H1 (cell line): ENCODE measurements around the gene ARL2BP. TPM values are rescaled to one million over a fixed set of nuclear protein-coding genes. Genes with fewer than 3 reads are reported as not detected.

Experiments used
- CTCF ChIA-PET: fragments of 300-600 bp; sonication (Branson Sonifier 250); formaldehyde crosslinking; loops from one replicate; lab custom pipeline; 2021; ENCODE audit not compliant: partially characterized antibody; lab: Charles Lee
- POLR2A ChIA-PET: fragments of 300-600 bp; sonication (Branson Sonifier 250); formaldehyde crosslinking; loops from one replicate; lab custom pipeline; 2021; ENCODE audit warnings: inconsistent platforms; ENCODE audit not compliant: partially characterized antibody; lab: Charles Lee
- DNase-seq, 2 experiments: peaks; one replicate each; pipeline versions ENCODE4 v3.0.0 to v3.0.0-alpha.2; 2010 to 2022; ENCODE audit warnings: low spot score in 2 of 2, low read depth in 1 of 2, mixed read lengths in 1 of 2
- FAIRE-seq: peaks from 2 replicates; lab custom pipeline; 2011; peaks lifted over from hg19 to GRCh38; lab: Jason Lieb, UNC
- H2AFZ ChIP-seq: 2 replicates; pipeline ENCODE4 v1.8.1; 2012; ENCODE audit warnings: low read length, inconsistent platforms
- H2AK5ac ChIP-seq: 2 replicates; pipeline ENCODE4 v1.6.1; 2013; ENCODE audit warnings: low read depth, low read length
- H2BK120ac ChIP-seq: replicated peaks from 2 replicates; pipeline ENCODE3; 2013; ENCODE audit warnings: low read depth, low read length, inconsistent platforms
- H2BK12ac ChIP-seq: 2 replicates; pipeline ENCODE4 v1.6.1; 2013; ENCODE audit warnings: low read depth, low read length
- H2BK15ac ChIP-seq: 2 replicates; pipeline ENCODE4 v1.6.1; 2013; ENCODE audit warnings: low read length
- H2BK20ac ChIP-seq: 2 replicates; pipeline ENCODE4 v1.6.1; 2013; ENCODE audit warnings: low read length
- H2BK5ac ChIP-seq: 2 replicates; pipeline ENCODE4 v1.6.1; 2013; ENCODE audit warnings: low read depth, low read length
- H3K14ac ChIP-seq: 2 replicates; pipeline ENCODE4 v1.6.1; 2013; ENCODE audit warnings: inconsistent platforms; ENCODE audit not compliant: insufficient read length
- H3K18ac ChIP-seq: 2 replicates; pipeline ENCODE4 v1.6.1; 2013; ENCODE audit warnings: low read length; ENCODE audit errors: extremely low read depth
- H3K23ac ChIP-seq: 2 replicates; pipeline ENCODE4 v1.6.1; 2013; ENCODE audit warnings: inconsistent platforms; ENCODE audit not compliant: insufficient read length
- H3K23me2 ChIP-seq: 2 replicates; pipeline ENCODE4 v1.6.1; 2013; ENCODE audit warnings: low read depth, low read length
- H3K27ac ChIP-seq: 2 replicates; pipeline ENCODE4 v1.6.1; 2011; ENCODE audit warnings: low read depth, low read length, inconsistent platforms
- H3K27me3 ChIP-seq, 4 experiments: replicated peaks in 1 of 4; 1 replicate in 1 of 4; 2 replicates in 3 of 4; pipeline versions ENCODE4 v1.6.1 to v1.8.1; 2011 to 2013; ENCODE audit warnings: low read length in 3 of 4, mild to moderate bottlenecking in 3 of 4, inconsistent platforms in 2 of 4, mixed read lengths in 2 of 4, moderate library complexity in 1 of 4; ENCODE audit not compliant: control insufficient read depth in 3 of 4, insufficient read depth in 3 of 4; ENCODE audit errors: extremely low read depth in 1 of 4
- H3K36me3 ChIP-seq, 4 experiments: 2 replicates each; pipeline versions ENCODE4 v1.6.1 to v1.8.1; 2011 to 2013; ENCODE audit warnings: mild to moderate bottlenecking in 4 of 4, low read length in 3 of 4, moderate library complexity in 2 of 4, control low read depth in 1 of 4, inconsistent platforms in 1 of 4; ENCODE audit not compliant: insufficient read depth in 4 of 4, control insufficient read depth in 2 of 4
- H3K4ac ChIP-seq: replicated peaks from 2 replicates; pipeline ENCODE3; 2013; ENCODE audit warnings: low read length, low read depth, mixed read lengths, inconsistent platforms; ENCODE audit not compliant: insufficient read length
- H3K4me1 ChIP-seq, 4 experiments: replicated peaks in 1 of 4; 1 replicate in 1 of 4; 2 replicates in 3 of 4; pipeline versions ENCODE4 v1.6.1 to v1.8.1; 2011 to 2013; ENCODE audit warnings: low read length in 3 of 4, inconsistent platforms in 2 of 4, mixed read lengths in 1 of 4; ENCODE audit not compliant: insufficient read depth in 4 of 4, control insufficient read depth in 3 of 4
- H3K4me2 ChIP-seq, 2 experiments: 2 replicates each; pipeline versions ENCODE4 v1.6.1 to v1.8.1; 2011 to 2013; ENCODE audit warnings: low read depth in 2 of 2, low read length in 2 of 2, control low read depth in 1 of 2, inconsistent platforms in 1 of 2, mild to moderate bottlenecking in 1 of 2; ENCODE audit not compliant: insufficient read depth in 1 of 2
- H3K4me3 ChIP-seq, 4 experiments: fragments of 200-600, 300-600 bp in 1 of 4; sonication (generic), shearing (Covaris generic), sonication (Bioruptor Twin) in 1 of 4; 2 replicates each; pipeline versions ENCODE4 v1.5.1 to v1.8.1; 2011 to 2016; ENCODE audit warnings: low read length in 4 of 4, low read depth in 3 of 4, control low read depth in 2 of 4, inconsistent platforms in 2 of 4, mild to moderate bottlenecking in 2 of 4, mixed read lengths in 1 of 4, moderate library complexity in 1 of 4; ENCODE audit not compliant: insufficient read depth in 2 of 4; ENCODE audit errors: extremely low read depth in 1 of 4
- H3K56ac ChIP-seq: replicated peaks from 2 replicates; pipeline ENCODE3; 2013; ENCODE audit warnings: low read depth, mild to moderate bottlenecking, mixed read lengths, low read length, inconsistent platforms; ENCODE audit not compliant: insufficient read length
- H3K79me1 ChIP-seq: 2 replicates; pipeline ENCODE4 v1.6.1; 2013; ENCODE audit warnings: low read depth, low read length, control low read depth
- H3K79me2 ChIP-seq, 2 experiments: 2 replicates each; pipeline versions ENCODE4 v1.6.1 to v1.8.1; 2012 to 2013; ENCODE audit warnings: low read length in 2 of 2, mild to moderate bottlenecking in 2 of 2, inconsistent platforms in 1 of 2; ENCODE audit not compliant: insufficient read depth in 2 of 2, control insufficient read depth in 1 of 2
- H3K9ac ChIP-seq, 4 experiments: replicated peaks in 1 of 4; 1 replicate in 1 of 4; 2 replicates in 3 of 4; pipeline versions ENCODE4 v1.6.1 to v1.8.1; 2011 to 2013; ENCODE audit warnings: low read depth in 3 of 4, low read length in 3 of 4, control low read depth in 2 of 4, mild to moderate bottlenecking in 2 of 4, moderate library complexity in 2 of 4, inconsistent platforms in 1 of 4; ENCODE audit errors: extremely low read depth in 1 of 4
- H3K9me3 ChIP-seq, 2 experiments: 2 replicates each; pipeline versions ENCODE4 v1.6.1 to v1.8.1; 2012 to 2013; ENCODE audit warnings: mild to moderate bottlenecking in 2 of 2, moderate library complexity in 2 of 2, control low read depth in 1 of 2, inconsistent platforms in 1 of 2, low read depth in 1 of 2, low read length in 1 of 2, mixed read lengths in 1 of 2; ENCODE audit not compliant: insufficient read depth in 2 of 2
- H4K20me1 ChIP-seq, 2 experiments: replicated peaks in 1 of 2; 2 replicates each; pipeline versions ENCODE3 to v1.8.1; 2011 to 2013; ENCODE audit warnings: inconsistent platforms in 2 of 2, low read length in 2 of 2, mild to moderate bottlenecking in 1 of 2; ENCODE audit not compliant: insufficient read depth in 2 of 2, control insufficient read depth in 1 of 2
- H4K5ac ChIP-seq: 2 replicates; pipeline ENCODE4 v1.6.1; 2013; ENCODE audit warnings: low read length, low read depth, mixed read lengths, inconsistent platforms; ENCODE audit not compliant: insufficient read length
- H4K8ac ChIP-seq: 2 replicates; pipeline ENCODE4 v1.8.0; 2013; ENCODE audit warnings: mild to moderate bottlenecking, moderate library complexity, low read length, inconsistent platforms; ENCODE audit not compliant: insufficient read depth; ENCODE audit errors: extremely low read depth
- H4K91ac ChIP-seq: replicated peaks from 2 replicates; pipeline ENCODE3; 2013; ENCODE audit warnings: low read length, mixed read lengths, inconsistent platforms; ENCODE audit not compliant: insufficient read length
- CBX5 ChIP-seq: fragments of 300-800, 300-1000 bp; sonication (generic); IDR thresholded peaks from 2 replicates; pipeline ENCODE4 v1.7.1; 2016; ENCODE audit warnings: antibody characterized with exemption, low read length, low read depth
- CBX8 ChIP-seq: fragments of 300-800, 300-1000 bp; sonication (generic); IDR thresholded peaks from 2 replicates; pipeline ENCODE4 v1.7.1; 2016; ENCODE audit warnings: low read depth, low read length, borderline replicate concordance
- CHD2 ChIP-seq: IDR thresholded peaks from 2 replicates; pipeline ENCODE4 v1.6.1; 2012; ENCODE audit warnings: low read length, improper control_type of control experiment
- CTBP2 ChIP-seq: IDR thresholded peaks from 2 replicates; pipeline ENCODE4 v1.7.0; 2011; ENCODE audit warnings: borderline replicate concordance, mild to moderate bottlenecking, moderate library complexity, mixed read lengths, low read length; ENCODE audit not compliant: insufficient read depth, insufficient read length
- JUN ChIP-seq: IDR thresholded peaks from 2 replicates; pipeline ENCODE4 v1.6.1; 2011; ENCODE audit warnings: low read depth, mild to moderate bottlenecking, improper control_type of control experiment, low read length
- KDM4A ChIP-seq: IDR thresholded peaks from one replicate; pipeline ENCODE4 v1.7.1; 2012; ENCODE audit warnings: low read depth, mild to moderate bottlenecking, moderate library complexity, low read length, inconsistent platforms; ENCODE audit not compliant: severe bottlenecking
- POU5F1 ChIP-seq: IDR thresholded peaks from 2 replicates; pipeline ENCODE4 v1.6.1; 2011; ENCODE audit warnings: low read depth, mild to moderate bottlenecking, low read length, moderate library complexity
- RBBP5 ChIP-seq: IDR thresholded peaks from 2 replicates; pipeline ENCODE4 v1.7.1; 2012; ENCODE audit warnings: low read depth, mild to moderate bottlenecking, inconsistent platforms, low read length, moderate library complexity, borderline replicate concordance
- SIX5 ChIP-seq: IDR thresholded peaks from 2 replicates; pipeline ENCODE4 v1.6.1; 2011; ENCODE audit warnings: mild to moderate bottlenecking, low read depth, low read length
- SP1 ChIP-seq: IDR thresholded peaks from 2 replicates; pipeline ENCODE4 v1.6.1; 2011; ENCODE audit warnings: low read depth, low read length
- SRF ChIP-seq: IDR thresholded peaks from 2 replicates; pipeline ENCODE4 v1.6.1; 2011; ENCODE audit warnings: mild to moderate bottlenecking, low read depth, low read length, moderate library complexity
- SUZ12 ChIP-seq: fragments of 200-600 bp; sonication (generic); IDR thresholded peaks from 2 replicates; pipeline ENCODE4 v1.6.1; 2012; ENCODE audit warnings: mild to moderate bottlenecking, inconsistent platforms, low read length, moderate library complexity, mixed read lengths
- TAF1 ChIP-seq: IDR thresholded peaks from 2 replicates; pipeline ENCODE4 v1.6.1; 2011; ENCODE audit warnings: mild to moderate bottlenecking, low read depth, low read length
- TBP ChIP-seq: IDR thresholded peaks from 2 replicates; pipeline ENCODE4 v1.6.1; 2011; ENCODE audit warnings: low read depth, low read length, improper control_type of control experiment
- WGBS, 2 experiments: shearing (Covaris generic) in 1 of 2; methylation state at CpG; one replicate each; pipeline versions ENCODE4 v1.1.6 to v1.1.7; 2013 to 2015; ENCODE audit warnings: low lambda C conversion rate in 2 of 2, mixed read lengths in 2 of 2, inconsistent platforms in 1 of 2, low coverage in 1 of 2, missing lambda C conversion rate in 1 of 2; ENCODE audit not compliant: insufficient replicate concordance in 2 of 2, insufficient coverage in 1 of 2, insufficient read length in 1 of 2; ENCODE audit errors: extremely low coverage in 1 of 2, missing lambda C conversion rate in 1 of 2; 5-methylcytosine and 5-hydroxymethylcytosine counted together
- polyA plus RNA-seq, 7 experiments: library from polyadenylated mRNA; depleted of rRNA in 3 of 7; stranded (reverse) in 5 of 7; unstranded in 2 of 7; fragments of >200 nt in 5 of 7; fragments of 200-250 nt in 2 of 7; gene quantifications; 1 replicate in 5 of 7; 2 replicates in 1 of 7; 4 replicates in 1 of 7; pipeline versions ENCODE4 v1.2.1 to v1.2.3, GENCODE V29; 2011 to 2013; ENCODE audit warnings: missing spikeins in 2 of 7, mixed read lengths in 2 of 7
- total RNA-seq: library from RNA; stranded (reverse); fragmentation: NEBNext Ultra II Directional; extraction: Animal tissue kit (Norgen Biotek cat#: 25700); gene quantifications from 2 replicates; pipeline ENCODE4 v1.2.1, GENCODE V29; 2021

The ARL2BP gene
- total and polyA plus RNA-seq, 2 of the 8 experiments (the other 6 are each of a cell fraction or from before 2014, with no cell fraction given) = 13.6 to 18.3 TPM

DNA sequence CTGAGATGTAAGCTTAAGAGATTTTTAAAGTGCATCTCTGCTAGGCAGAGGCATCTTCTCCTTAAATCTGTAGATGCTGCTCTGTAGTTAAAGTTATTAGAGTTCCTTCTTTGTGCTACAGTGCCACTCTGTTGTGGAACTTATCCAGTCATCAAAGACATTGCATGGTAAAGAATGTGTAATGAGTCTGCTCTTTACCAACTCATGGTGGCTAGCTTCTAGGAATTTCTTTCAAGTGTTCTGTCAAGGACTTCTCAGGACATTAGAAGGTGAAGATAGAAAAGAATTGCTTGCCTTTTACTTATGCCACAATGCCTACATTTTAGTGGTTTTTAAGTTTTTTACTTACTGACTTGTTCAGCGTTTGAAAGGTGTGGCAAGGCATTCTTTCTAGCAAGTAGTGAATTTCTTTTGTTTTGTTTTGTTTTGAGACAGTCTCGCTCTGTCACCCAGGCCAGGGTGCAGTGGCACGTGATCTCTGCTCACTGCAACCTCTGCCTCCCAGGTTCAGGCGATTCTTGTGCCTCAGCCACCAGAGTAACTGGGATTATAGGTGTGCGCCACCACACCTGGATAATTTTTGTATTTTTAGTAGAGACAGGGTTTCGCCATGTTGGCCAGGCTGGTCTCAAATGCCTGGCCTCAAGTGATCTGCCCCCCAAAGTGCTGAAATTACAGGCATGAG lies 20.3 kb upstream of the ARL2BP start:
- no peak overlapping the region for H4K5ac ChIP-seq
- H2BK20ac ChIP-seq = no peak overlapping the region
- CTCF ChIA-PET = no interaction called here
- H3K27ac ChIP-seq = no peak overlapping the region
- no peak overlapping the region for H3K23ac ChIP-seq
- H2BK15ac ChIP-seq = no peak overlapping the region
- H3K79me2 ChIP-seq = no peaks in the 10 kb centered on the region
- no peak overlapping the region for H3K9ac ChIP-seq
- H4K91ac ChIP-seq = no peak overlapping the region
- H3K36me3 ChIP-seq = peaks cover 5 to 45% (median 26%) of the 10 kb centered on the region in 4 experiments
- no peaks in the 10 kb centered on the region for H3K23me2 ChIP-seq
- no peak overlapping the region for H2AK5ac ChIP-seq
- H2BK5ac ChIP-seq = no peak overlapping the region
- no peaks in the 10 kb centered on the region for H3K4me1 ChIP-seq
- H2BK12ac ChIP-seq = no peak overlapping the region
- 91% methylated on average over 4 of the region's 6 CpGs; no CpG with 5 or more reads in 1 of the 2 experiments for WGBS, 2 experiments
- no peaks in the 10 kb centered on the region for H3K9me3 ChIP-seq
- H3K14ac ChIP-seq = no peak overlapping the region
- no peak overlapping the region for H3K4ac ChIP-seq
- H2BK120ac ChIP-seq = no peak overlapping the region
- no peak overlapping the region for H3K4me2 ChIP-seq
- DNase-seq = no peak
- H4K20me1 ChIP-seq = no peaks in the 10 kb centered on the region
- H4K8ac ChIP-seq = no peak overlapping the region
- no peak overlapping the region for H3K56ac ChIP-seq
- FAIRE-seq = no peak
- H2AFZ ChIP-seq = no peak overlapping the region
- POLR2A ChIA-PET = no interaction called here
- no peak overlapping the region for H3K4me3 ChIP-seq
- H3K27me3 ChIP-seq = no peaks in the 10 kb centered on the region
- no peak overlapping the region for H3K18ac ChIP-seq
- no peaks in the 10 kb centered on the region for H3K79me1 ChIP-seq
- no peak for TF ChIP-seq KDM4A
- no peak for TF ChIP-seq RBBP5
- TF ChIP-seq CTBP2 = no peak
- no peak for TF ChIP-seq SUZ12
- no peak for TF ChIP-seq JUN
- no peak for TF ChIP-seq POU5F1
- no peak for TF ChIP-seq TAF1
- TF ChIP-seq SP1 = no peak
- no peak for TF ChIP-seq SRF
- no peak for TF ChIP-seq SIX5
- TF ChIP-seq CHD2 = no peak
- no peak for TF ChIP-seq TBP
- TF ChIP-seq CBX5 = no peak
- no peak for TF ChIP-seq CBX8
